PC-3 (cell line): ENCODE measurements around the gene CAMK2B.

Experiments used
- CTCF ChIP-seq: fragments of 300-600 bp; sonication (generic); conservative IDR thresholded peaks from 2 replicates; pipeline ENCODE4 v1.5.1; 2017; ENCODE audit warnings: antibody characterized with exemption, low read depth, mild to moderate bottlenecking, low read length
- EZH2 ChIP-seq: fragments of 300-600 bp; sonication (generic); IDR thresholded peaks from one replicate; pipeline ENCODE4 v1.6.1; 2017; ENCODE audit warnings: antibody characterized with exemption, mild to moderate bottlenecking, low read length; ENCODE audit not compliant: unreplicated experiment
- EZH2phosphoT487 ChIP-seq: fragments of 300-600 bp; sonication (generic); IDR thresholded peaks from 2 replicates; pipeline ENCODE4 v1.6.1; 2018; ENCODE audit warnings: mild to moderate bottlenecking, antibody characterized with exemption, low read length, borderline replicate concordance

DNA sequence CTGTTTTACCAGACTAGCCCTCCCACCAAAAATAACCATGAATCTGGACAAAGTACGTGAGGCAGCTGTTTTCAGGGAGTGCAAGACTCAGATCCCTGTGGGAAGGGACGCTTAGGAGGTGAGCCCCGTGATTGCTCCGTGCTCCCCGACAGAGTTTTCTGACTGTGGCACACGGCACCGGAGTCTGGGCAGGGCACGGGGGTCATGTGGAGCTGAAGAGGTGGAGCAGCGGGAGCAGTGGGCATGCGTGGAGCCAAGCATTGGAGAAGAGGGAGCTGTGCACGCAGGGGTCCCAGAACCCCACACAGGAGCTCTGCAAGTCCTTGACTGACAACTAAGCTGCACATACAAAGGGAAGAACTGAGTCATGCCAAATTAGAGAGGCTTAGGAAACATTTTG is 11.1 kb upstream of the CAMK2B start:
- TF ChIP-seq CTCF (no peak), EZH2phosphoT487 (no peak), EZH2 (no peak)
